Sigmoid colon (tissue), 7 donors: ENCODE measurements around the gene PAPPA. TPM values are rescaled to one million over a fixed set of nuclear protein-coding genes. Genes with fewer than 3 reads are reported as not detected.

Experiments used
- DNase-seq: peaks from one replicate; pipeline ENCODE4 v3.0.0-alpha.2; 2019
- H3K27ac ChIP-seq, 4 donors: fragments of 200-600 bp; sonication (generic); one replicate each; pipeline ENCODE4 v1.5.1; 2016 to 2019; ENCODE audit warnings: mild to moderate bottlenecking in 1 of 4
- H3K27me3 ChIP-seq, 3 donors: fragments of 200-600 bp; sonication (generic); one replicate each; pipeline ENCODE4 v1.5.1; 2019; ENCODE audit warnings: mild to moderate bottlenecking in 1 of 3
- H3K36me3 ChIP-seq, 4 donors: fragments of 200-600 bp; sonication (generic); one replicate each; pipeline ENCODE4 v1.5.1; 2016 to 2019
- H3K4me1 ChIP-seq, 4 donors: fragments of 200-600 bp; sonication (generic); one replicate each; pipeline ENCODE4 v1.5.1; 2017 to 2019
- H3K4me3 ChIP-seq, 4 donors: fragments of 200-600 bp; sonication (generic); one replicate each; pipeline ENCODE4 v1.5.1; 2017 to 2019; ENCODE audit warnings: mild to moderate bottlenecking in 2 of 4, moderate library complexity in 1 of 4
- H3K9me3 ChIP-seq, 4 donors: fragments of 200-600 bp in 3 of 4; sonication (generic) in 3 of 4; one replicate each; pipeline versions ENCODE4 v1.5.1 to v1.6.1; 2013 to 2019
- EP300 ChIP-seq, 4 donors: sonication (generic); formaldehyde crosslinking; IDR thresholded peaks; one replicate each; pipeline ENCODE4 v1.6.1; 2017; ENCODE audit warnings: antibody characterized with exemption in 4 of 4
- POLR2A ChIP-seq, 2 donors: fragments of 450-650 bp; IDR thresholded peaks; one replicate each; pipeline ENCODE4 v1.6.1; 2016; ENCODE audit warnings: antibody characterized with exemption in 2 of 2, mild to moderate bottlenecking in 2 of 2, moderate library complexity in 2 of 2
- POLR2AphosphoS5 ChIP-seq, 4 donors: sonication (generic); formaldehyde crosslinking; IDR thresholded peaks; one replicate each; pipeline ENCODE4 v1.6.1; 2017; ENCODE audit warnings: antibody characterized with exemption in 4 of 4
- WGBS, 2 donors: extraction: QIAGEN DNeasy Blood & Tissue Kit; methylation state at CpG; one replicate each; pipeline ENCODE4 v1.1.7; 2013; 5-methylcytosine and 5-hydroxymethylcytosine counted together
- intact Hi-C: fragments of 100-400 bp; cut with DNase I; formaldehyde crosslinking; loops from one replicate; pipeline ENCODE4 v1.15.1; 2023
- polyA plus RNA-seq, 3 donors: library from polyadenylated mRNA; stranded (reverse); fragments of 200-250 nt; gene quantifications; one replicate each; pipeline ENCODE4 v1.2.3, GENCODE V29; 2013
- total RNA-seq, 4 donors: library from RNA; depleted of rRNA; stranded (reverse); fragments of >200 nt; gene quantifications; one replicate each; pipeline ENCODE4 v1.1.0, GENCODE V29; 2016
- TF ChIP-seq, protein P1 (sequence below), 4 experiments: fragments of 450-650 bp in 3 of 4; fragments of 200-600 bp in 1 of 4; IDR thresholded peaks; one replicate each; pipeline ENCODE4 v1.5.1; 2016 to 2019; ENCODE audit warnings: antibody characterized with exemption in 4 of 4, mild to moderate bottlenecking in 3 of 4, moderate library complexity in 2 of 4
- donor health status: healthy with polysubstance abuse.
- donor health status: Bipolar disorder and iron deficiency.
- donor health status: healthy.

The PAPPA gene
- total and polyA plus RNA-seq, 7 donors: under 0.01 to 6.6 (median 3.6) TPM

DNA sequence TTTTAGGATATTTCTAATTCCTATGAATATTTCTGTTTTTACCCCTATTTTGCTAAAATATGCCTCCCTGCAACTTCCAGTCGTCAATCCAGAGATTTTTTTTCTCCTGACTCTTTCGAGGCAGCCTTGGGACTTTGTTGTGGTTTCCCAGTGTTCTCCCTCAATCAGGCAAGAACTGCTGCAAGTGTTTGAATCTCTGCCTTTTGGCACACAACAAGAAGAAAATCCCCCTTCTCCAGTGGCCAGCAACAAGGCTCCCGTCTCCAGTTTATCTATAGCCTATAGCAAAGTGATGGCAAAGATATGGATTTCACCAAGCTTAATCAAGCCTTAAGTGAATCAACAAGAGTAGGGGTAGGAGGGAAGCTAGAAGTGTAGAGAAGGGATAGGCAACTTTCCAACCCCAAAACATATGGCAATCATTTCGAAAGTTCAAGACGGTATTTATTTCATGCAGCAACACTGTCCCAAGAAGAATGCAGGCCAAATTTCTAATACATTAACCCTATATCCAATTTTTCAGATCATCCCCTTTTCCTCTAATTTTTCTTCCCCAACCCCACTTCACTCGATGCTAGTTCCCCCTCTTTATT, 37.7 kb upstream of the PAPPA start:
- TF ChIP-seq POLR2A (IDR thresholded peaks at IDR 0.05): no peak
- TF ChIP-seq EP300 (IDR thresholded peaks at IDR 0.05): no peak
- TF ChIP-seq, protein P1, sequence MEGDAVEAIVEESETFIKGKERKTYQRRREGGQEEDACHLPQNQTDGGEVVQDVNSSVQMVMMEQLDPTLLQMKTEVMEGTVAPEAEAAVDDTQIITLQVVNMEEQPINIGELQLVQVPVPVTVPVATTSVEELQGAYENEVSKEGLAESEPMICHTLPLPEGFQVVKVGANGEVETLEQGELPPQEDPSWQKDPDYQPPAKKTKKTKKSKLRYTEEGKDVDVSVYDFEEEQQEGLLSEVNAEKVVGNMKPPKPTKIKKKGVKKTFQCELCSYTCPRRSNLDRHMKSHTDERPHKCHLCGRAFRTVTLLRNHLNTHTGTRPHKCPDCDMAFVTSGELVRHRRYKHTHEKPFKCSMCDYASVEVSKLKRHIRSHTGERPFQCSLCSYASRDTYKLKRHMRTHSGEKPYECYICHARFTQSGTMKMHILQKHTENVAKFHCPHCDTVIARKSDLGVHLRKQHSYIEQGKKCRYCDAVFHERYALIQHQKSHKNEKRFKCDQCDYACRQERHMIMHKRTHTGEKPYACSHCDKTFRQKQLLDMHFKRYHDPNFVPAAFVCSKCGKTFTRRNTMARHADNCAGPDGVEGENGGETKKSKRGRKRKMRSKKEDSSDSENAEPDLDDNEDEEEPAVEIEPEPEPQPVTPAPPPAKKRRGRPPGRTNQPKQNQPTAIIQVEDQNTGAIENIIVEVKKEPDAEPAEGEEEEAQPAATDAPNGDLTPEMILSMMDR (IDR thresholded peaks at IDR 0.05): no peak
- TF ChIP-seq POLR2AphosphoS5 (IDR thresholded peaks at IDR 0.05): no peak
- H3K4me3 ChIP-seq: no peak overlapping the region
- no peaks in the 10 kb centered on the region for H3K4me1 ChIP-seq
- 52 to 65% methylated on average over 6 of the region's 6 CpGs for WGBS, 2 donors
- intact Hi-C loops: no loop called here
- H3K27ac ChIP-seq: no peak overlapping the region
- H3K27me3 ChIP-seq: no peaks in the 10 kb centered on the region
- no peaks in the 10 kb centered on the region for H3K9me3 ChIP-seq
- no peaks in the 10 kb centered on the region for H3K36me3 ChIP-seq
- DNase-seq: no peak

DNA sequence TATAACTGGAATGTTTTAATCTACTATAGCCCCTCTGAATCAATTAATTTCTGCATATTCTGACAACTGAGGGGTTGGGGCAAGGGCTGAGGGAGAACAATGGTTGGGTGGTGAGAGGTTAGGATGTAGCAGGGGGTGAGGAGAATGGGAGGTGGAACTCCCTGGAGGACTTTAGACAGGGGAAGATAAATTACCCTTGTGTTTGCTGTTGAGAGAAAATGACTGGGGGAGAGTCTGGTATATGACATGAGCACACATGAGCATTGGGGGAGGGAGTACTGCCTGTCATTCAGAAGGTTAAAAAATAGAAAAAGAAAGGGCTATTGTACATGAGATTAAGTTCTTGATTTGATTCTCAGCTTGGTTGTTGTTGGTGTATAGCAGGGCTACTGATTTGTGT, 37.2 kb upstream of the PAPPA start:
- no peak for TF ChIP-seq POLR2A (IDR thresholded peaks at IDR 0.05)
- TF ChIP-seq, protein P1 (IDR thresholded peaks at IDR 0.05): no peak
- Histone ChIP-seq H3K4me3 (no peak overlapping the region), H3K36me3 (no peaks in the 10 kb centered on the region), H3K9me3 (no peaks in the 10 kb centered on the region), H3K27ac (no peak overlapping the region), H3K4me1 (no peaks in the 10 kb centered on the region), H3K27me3 (no peaks in the 10 kb centered on the region)
- intact Hi-C loops: no loop called here
- DNase-seq: no peak

DNA sequence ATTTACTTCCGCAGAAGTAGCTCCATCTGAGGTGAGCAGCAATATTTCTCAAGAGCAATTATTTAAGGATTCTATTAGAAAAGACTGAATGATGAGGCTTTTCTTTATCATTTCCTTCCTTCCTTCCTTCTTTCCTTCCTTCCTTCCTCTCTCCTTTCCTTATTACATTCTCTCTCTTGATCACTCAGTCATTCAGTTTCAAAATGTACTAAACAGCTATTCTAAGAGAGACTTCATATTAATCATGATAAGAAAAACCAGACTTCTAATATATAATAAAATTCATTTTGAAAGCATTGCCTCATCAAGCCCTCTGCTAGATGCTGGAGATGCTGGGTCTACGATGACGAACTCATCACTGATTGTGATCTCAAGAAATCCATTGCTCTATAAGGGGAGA, 30.4 kb upstream of the PAPPA start:
- 88 to 91% methylated on average over 3 of the region's 3 CpGs for WGBS, 2 donors
- intact Hi-C loops: no loop called here

DNA sequence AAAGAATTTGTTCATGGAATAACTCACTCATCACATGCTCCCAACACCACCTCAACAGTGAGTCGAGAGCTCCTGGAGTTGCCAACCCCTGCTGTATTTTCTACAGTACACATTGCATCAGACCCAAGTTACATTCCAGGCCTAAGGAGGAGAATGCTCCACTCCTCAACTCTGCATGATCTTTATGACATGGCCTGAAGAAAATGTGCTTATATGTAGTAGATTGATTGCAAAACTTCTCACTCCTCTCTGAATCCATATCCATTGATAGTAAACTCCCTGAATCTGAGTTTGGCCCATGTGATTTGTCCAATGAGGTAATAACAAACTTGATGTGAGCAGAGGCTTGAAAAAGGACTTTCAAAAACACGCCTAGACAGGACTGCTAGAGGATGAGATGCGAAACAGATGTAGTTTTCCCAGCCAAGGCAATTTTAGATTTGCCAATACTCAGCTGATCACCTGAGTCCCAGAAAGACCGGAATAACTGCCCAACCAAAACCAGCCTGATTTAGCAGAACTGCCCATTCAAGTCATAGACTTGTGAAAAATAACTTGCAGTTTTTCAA, 29.0 kb upstream of the PAPPA start:
- Histone ChIP-seq H3K9me3 (no peaks in the 10 kb centered on the region), H3K4me1 (no peaks in the 10 kb centered on the region), H3K4me3 (no peak overlapping the region), H3K27ac (no peak overlapping the region), H3K36me3 (no peaks in the 10 kb centered on the region), H3K27me3 (no peaks in the 10 kb centered on the region)
- 81 to 90% methylated on average over 4 of the region's 4 CpGs for WGBS, 2 donors
- intact Hi-C loops: no loop called here
- TF ChIP-seq POLR2AphosphoS5 (IDR thresholded peaks at IDR 0.05) (no peak), EP300 (IDR thresholded peaks at IDR 0.05) (peak in 1 of 4 donors; percentile 1)
- DNase-seq: no peak

More for the DNA sequence above, 30.4 kb upstream of the PAPPA start:
- no peaks in the 10 kb centered on the region for H3K4me1 ChIP-seq
- no peak for DNase-seq
- H3K36me3 ChIP-seq: no peaks in the 10 kb centered on the region
- no peak overlapping the region for H3K27ac ChIP-seq
- no peaks in the 10 kb centered on the region for H3K9me3 ChIP-seq
- no peaks in the 10 kb centered on the region for H3K27me3 ChIP-seq
- no peak overlapping the region for H3K4me3 ChIP-seq
- TF ChIP-seq, protein P1 (IDR thresholded peaks at IDR 0.05): no peak
- TF ChIP-seq POLR2AphosphoS5 (IDR thresholded peaks at IDR 0.05) (no peak), EP300 (IDR thresholded peaks at IDR 0.05) (no peak), POLR2A (IDR thresholded peaks at IDR 0.05) (no peak)

GRCh38 chr9:116133163-116133562, 20.4 kb upstream of the PAPPA start:
- Histone ChIP-seq H3K27ac (no peak overlapping the region), H3K4me3 (no peak overlapping the region), H3K9me3 (peaks cover 0 to 3% (median 0%) of the 10 kb centered on the region in 4 donors), H3K36me3 (no peaks in the 10 kb centered on the region), H3K4me1 (no peaks in the 10 kb centered on the region), H3K27me3 (no peaks in the 10 kb centered on the region)
- TF ChIP-seq, protein P1 (IDR thresholded peaks at IDR 0.05): no peak
- TF ChIP-seq POLR2A (IDR thresholded peaks at IDR 0.05) (no peak), EP300 (IDR thresholded peaks at IDR 0.05) (no peak), POLR2AphosphoS5 (IDR thresholded peaks at IDR 0.05) (no peak)
- intact Hi-C loops: no loop called here
- 13 to 31% methylated on average over 2 of the region's 2 CpGs for WGBS, 2 donors
- no peak for DNase-seq
